GM19397 (cell line): ENCODE measurements around the gene MTA2.
"Not testable (repeated sequence)": the region's sequence is repeated elsewhere in the genome, so short reads cannot be mapped to it uniquely, and the experiment has no call there.

Source experiments
- ATAC-seq: cut with Tn5 transposase; IDR thresholded peaks from one replicate; pipeline ENCODE4 v1.9.1; 2021; ENCODE audit warnings: mild to moderate bottlenecking, moderate library complexity; ENCODE audit not compliant: unreplicated experiment

Gene MTA2

DNA sequence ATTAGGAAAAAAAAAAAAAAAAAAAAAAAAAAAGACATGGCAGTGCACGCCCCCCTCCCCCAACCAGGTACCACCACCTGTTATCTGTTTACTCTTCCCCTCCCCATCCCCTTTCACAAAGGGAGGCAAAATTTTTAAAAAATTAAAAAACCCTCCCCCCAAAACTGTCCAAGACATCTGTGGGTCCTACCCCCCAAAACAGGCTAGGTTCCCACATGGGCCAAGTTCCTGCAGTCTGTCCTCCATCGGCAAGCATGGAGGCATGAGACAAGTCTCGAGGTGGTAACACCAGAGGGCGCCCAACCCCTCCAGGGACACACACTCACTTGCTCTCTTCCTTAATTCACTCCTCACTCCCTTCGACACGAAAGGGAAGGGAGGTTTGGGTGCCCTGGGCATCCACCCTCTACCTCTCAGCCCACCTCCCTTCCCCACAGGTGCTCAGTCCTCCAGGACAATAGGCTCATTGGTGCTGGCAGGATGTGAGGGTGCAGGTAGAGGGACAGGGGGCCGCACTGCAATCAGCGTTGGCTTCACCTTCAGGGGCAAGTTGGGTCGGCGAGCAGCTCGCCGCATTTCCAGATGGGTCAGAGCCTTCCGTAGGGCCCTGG is 8.1 kb downstream of the MTA2 start:
- ATAC-seq, result no peak

DNA sequence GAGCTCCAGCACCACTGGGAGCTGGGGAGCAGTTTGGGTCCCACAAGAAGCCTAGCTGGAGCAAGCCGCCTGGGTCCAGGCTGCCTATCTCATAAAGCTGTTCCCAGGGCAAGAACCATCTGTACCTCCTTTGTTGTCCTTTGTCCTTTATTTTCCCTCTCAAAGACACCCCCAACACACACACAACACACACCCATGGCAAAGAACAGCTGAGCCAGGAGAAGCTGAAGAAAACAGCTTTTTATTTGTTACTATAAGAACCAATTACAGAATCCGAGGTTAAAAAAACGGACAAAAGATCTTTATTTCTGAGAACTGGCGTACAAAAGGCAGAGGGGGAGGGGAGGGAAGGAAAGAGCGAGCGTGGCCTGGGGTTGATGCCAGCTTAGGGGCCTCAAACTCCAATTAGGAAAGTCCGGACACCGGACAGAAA is 8.7 kb downstream of the MTA2 start:
- no peak for ATAC-seq

DNA sequence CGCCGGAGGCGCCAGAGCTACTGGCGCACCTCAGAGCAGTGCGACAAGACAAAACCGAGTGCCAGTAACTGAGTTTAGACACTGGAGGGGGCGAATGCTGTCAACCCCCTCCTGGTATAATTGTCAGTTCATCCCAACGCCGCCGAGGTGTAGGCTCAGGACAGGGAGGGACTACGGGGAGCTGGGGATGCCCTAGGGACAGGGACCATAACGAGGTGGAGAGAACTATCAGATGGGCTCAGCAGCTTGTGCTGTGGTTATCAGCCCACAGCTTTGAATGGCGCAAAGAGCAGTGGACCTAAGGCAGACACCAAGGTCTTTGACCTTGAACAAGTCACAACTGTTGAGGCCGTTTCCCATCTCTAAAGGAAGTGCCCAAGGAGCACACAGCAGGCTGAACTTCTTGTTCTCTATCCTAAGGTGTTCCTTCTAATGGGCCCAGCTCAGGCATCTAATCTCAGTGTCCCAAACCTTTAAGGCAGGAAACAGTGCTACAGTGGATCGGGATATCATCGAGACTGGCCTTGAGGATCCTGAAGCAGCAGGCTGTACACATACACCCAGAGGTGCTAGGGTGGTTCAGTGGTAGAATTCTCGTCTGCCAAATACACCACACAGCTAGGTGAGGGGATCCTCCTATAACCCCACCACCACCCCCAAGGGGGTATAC is 9.4 kb downstream of the MTA2 start:
- ATAC-seq, result no peak

DNA sequence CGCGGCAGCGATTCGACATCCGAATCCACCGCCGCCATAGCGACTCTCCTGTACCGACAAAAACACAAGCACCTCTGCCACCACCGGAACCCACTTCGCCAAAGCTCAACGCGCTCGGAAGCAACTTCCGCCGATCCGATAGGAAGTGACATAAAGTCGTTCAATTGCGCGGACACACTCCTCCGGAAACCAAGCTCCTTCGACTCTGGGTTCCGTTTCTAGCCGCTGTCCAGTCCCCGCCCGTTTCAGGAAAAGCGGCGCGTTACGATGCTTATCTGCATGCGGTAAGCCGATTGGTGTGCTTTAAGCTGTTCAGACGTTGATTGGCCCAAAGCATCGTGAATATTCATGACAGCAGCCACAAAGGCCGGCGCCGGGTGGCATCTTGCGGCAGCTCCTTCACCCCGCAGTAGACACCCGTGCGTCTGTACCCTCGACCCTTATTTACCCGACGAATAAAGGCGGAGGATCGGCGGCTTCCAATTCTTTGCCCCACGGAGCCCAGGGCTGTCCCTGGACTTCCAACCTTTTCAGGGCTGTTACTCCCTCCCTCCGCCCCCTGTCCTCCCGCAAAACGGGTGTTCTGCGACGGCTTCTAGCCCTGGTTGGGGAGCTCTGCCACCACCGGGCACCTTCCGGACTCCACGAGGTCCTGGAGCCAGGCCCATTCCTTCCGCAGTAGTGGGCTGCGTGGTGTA is 10.1 kb downstream of the MTA2 start, which contains the start of gene TUT1:
TUT1 (minus strand) TSS at position 76 of the 698 bp plus-strand sequence; CDS start at position 38, 38 bp downstream.
- peak; percentile 84 for ATAC-seq

DNA sequence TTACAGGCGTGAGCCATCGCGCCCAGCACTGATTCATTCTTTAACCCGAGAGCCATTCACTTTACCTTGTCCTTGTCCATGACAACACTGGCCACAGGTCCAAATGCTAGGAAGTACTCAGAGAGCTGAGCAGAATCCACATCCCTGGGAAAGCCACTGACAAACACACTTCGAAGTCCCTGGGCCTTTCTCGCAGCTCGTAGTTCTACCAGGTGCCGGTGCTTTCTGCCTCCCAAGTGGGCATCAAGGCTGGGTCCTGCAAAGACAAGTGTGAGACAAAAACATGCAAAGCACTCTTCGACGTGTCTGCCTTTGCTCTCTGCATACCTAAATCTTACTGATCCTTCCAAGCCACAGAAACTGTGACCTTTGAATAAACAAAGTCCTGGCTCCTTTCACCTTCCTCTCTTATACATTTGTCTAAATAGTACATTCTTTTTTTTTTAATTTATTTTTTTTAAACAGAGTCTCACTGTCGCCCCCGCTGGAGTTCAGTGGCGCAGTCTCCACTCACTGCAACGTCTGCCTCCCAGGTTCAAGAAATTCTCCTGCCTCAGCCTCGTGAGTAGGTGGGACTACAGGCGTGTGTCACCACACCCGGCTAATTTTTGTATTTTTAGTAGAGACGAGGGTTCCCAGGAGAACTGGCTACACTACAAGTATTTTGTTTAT is 12.6 kb downstream of the MTA2 start:
- no peak for ATAC-seq

DNA sequence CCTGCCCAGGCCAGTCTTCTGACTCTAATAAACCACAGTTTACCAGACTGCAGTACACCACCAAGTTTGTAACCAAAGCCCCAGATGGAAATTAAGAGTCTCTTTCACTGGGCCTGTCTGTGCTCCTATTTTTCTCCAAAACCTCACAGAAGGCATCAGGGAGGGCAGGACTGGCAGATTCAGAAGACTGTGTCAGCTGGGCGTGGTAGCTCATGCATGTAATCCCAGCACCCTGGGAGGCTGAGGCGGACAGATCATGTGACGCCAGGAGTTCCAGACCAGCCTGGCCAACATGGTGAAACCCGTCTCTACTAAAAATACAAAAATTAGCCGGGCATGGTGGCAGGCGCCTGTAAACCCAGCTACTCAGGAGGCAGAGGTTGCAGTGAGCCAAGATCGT is 16.3 kb downstream of the MTA2 start:
- ATAC-seq, result not testable (repeated sequence)

DNA sequence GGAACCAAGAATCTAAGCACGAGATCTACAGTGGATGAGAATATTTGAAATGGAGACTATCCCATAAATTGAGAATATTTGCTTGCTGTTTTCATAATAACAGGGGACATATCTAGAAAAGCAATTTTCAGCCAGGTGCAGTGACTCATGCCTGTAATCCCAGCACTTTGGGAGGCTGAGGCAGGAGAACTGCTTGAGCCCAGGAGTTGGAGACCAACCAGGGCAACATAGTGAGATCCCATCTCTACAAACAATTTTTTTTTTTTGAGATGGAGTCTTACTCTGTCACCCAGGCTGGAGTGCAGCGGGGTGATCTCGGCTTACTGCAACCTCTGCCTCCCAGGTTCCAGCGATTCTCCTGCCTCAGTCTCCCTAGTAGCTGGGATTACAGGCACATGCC is 19.9 kb downstream of the MTA2 start:
- ATAC-seq, result not testable (repeated sequence)

DNA sequence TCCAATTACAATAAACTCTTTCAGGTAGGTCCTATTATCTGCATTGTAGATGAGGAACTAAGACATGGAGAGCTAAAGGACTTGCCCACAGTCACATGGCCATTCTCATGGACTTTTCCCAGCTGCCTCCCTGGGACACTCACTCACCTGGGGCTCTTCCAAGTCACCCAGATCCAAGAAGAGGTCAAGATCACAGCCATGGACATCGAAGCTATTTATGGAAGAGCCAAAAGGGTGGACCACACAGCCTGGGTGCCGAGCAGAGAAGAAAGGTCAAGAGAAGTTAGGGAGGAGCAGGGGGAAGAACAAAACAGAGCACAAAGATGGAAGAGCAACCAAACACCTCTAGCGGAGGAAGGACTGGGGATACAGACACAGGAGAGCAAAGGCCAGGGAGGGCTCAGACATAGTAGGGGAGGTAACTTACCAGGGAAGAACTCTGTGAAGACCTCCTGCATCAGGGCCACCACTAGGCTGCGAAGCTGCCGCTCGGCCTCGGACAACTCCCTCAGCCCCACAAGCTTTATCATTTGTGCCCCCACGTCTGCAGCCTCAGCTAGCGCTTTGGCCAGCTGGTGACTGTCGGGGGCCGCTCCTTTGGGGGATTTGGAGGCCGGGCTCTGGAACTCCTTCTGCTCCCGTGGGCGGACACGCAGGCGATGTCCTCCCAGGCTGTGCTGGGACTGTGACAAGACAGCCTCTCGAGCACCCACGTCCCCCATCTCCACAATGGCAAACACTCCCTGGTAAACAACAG is 20.5 kb downstream of the MTA2 start:
- no peak for ATAC-seq

DNA sequence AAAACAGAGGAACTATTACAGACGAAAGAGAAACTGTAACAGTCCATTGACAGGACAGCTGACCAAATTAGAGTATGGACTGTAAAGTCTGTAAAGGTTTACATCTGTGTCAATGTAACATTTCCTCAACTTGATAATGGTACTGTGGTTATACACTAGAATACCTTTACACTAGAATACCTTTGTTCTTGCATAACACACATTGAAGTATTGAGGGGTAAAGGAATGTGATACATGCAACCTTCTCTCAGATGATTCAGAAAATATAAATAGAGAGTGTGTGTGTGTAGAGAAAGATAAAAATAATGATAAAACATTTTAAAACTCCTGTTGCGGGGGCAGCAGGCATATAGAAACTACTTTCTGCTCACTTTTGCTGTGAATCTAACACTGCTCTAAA is 22.4 kb downstream of the MTA2 start:
- ATAC-seq, result no peak

DNA sequence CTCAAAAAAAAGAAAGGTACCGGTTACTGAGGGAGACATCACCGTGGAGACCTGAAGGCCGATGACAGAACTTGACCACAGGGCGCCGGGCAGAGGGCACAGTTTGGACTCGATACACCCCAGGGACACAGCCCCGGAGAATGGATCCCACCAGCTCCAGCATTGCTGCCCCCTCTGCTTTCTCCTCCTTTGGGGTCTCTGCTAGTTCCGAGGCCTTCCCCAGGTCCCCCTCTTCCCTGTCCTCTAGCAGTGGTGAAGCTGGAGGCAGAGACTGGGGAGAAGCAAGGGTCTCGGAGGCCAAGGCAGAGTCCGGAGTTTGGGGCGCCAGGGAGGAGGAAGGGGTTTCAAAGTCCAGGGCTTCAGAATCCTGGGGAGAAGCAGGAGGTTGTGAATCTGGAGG is 23.1 kb downstream of the MTA2 start:
- no peak for ATAC-seq

DNA sequence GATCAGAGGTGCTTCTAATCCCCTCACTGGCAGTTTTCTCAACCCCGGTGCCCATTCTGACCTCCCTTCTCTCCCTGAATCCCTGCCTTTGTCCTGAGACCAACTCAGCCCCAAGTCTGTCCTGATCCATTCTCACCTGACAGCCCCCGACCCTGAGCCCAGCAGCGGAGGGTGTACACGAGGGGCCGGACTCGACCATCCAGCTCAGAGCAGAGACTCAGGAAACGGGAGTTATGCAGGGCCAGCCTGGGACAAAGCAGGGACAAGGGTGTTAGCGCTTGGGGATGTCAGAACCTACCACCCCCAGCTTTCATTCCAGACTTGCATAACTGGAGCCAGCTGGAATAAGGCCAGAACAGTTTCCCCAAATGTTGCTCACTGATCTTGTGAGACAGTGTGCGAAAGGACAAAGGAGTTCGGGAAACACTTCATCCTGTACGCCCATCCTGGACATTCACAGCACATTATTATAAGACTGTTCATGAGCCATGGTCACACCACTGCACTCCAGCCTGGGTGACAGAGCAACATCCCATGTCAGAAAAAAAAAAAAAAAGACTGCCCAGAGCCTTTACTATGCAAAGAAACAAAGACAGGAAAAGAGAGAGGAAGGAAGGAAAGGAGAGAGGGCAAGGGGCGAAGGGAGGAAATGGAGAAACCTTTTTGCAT is 24.5 kb downstream of the MTA2 start:
- ATAC-seq, result no peak

DNA sequence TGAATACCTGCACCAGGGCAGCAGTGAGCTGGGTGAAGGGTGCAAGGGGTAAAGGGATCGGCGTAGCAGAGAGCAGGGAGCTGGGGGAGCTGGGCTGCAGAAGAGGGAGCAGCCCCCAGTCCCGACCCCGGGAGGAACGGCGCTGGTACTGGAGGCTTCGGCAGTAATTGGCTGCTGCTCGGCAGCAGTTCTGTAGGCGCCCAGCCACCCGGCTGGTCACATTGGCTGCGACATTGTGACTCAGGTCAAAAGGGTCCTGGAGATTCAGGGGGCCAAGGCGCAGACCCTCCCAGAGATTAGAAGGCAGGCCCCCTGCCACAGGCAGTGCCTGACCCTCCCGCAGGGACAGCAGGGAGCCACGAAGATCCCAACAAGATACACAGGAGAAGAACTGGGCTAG is 25.8 kb downstream of the MTA2 start:
- ATAC-seq, result no peak

DNA sequence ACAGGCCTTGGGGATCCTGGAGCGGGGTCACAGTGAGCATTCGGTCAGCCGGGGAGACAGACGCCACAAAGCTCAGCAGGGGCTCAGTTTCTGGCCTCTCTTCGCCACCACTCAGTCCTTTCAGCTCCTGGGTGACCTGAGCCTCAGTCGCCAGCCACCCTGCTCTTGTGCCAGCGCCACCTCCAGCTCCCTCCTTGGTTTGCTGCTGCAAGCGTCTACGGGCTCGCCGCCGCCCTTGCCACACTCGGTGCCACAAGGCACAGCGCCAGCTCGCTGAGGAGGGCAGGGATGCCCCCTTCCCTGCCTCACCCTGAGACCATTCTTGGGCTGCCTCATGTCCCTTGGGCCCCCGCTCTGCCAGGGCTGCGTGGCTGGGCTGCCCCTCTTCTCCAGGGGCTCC is 26.5 kb downstream of the MTA2 start:
- no peak for ATAC-seq

DNA sequence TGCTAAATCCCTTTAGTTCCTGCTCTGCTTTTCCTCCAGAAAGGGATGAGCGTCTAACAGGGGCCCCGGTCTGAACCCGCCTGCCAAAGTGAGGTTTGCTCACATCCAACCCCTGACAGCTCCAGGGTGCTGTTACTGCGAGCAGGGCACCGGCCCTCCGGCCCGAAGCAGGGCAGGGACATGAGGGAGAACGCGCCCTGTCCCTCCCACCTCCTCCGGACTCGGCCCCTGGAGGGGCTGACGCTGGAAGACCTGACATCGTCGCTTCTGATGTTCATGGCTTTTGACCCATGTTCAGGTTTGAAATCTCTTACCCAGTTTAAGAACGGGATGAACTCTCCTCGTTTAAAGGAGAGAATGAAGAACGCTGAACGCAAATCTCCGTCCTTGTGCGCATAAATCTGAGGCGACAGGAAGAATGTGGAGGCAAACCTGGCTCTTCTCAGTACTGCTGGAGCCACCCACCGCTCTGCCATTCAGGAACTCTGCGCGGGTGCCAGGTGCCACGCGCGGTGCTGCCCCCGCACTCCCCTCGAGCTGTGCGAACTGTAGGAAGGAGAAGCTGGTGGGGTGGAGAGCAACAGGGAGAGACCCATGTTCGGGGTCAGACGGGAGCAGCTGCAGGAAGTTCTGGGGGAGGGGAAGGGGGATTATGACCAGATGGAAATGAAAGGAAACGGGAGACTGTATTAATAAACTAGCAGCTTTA is 27.1 kb downstream of the MTA2 start:
- peak; percentile 11 for ATAC-seq

DNA sequence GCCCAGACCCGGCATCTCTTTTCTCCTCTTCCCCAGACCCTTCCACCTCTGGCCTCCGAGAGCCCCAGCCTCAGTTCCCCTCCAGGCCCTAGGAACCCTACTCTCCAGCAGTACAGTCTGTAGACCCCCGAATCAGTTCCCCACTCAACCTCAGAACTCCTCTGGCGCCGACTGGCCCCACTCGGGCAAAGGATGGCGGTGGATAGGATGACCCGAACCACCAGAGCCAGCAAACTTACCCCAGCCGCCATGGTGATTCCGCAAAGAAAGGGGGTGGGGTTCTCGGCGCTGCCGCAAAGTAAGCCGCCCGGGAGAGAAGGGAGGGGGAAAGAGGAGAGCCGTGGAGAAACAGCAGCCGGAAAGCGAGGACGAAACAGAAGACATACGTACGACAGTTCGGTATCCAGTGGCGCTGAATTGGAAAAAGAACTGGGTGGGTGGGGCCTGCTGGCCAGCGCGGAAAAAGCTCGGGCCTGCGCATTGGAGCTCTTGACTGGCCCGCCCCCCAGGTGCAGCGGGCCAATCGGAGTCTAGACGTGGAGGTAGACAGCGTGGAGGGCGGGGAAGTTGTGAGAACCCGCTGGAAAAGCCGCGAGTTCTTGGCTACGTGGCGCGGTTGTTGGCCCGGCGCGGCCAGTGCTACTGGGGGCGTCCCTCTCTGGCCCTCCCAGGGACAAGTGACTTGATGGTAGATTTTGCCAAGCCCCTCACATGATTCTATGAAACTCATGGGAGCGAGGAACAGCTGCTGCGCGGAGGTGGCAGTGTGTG is 27.9 kb downstream of the MTA2 start, which contains the start of gene EEF1G:
EEF1G (minus strand) TSS at position 300 of the 771 bp plus-strand sequence; CDS start at position 251, 49 bp downstream.
- peak; percentile 91 for ATAC-seq

DNA sequence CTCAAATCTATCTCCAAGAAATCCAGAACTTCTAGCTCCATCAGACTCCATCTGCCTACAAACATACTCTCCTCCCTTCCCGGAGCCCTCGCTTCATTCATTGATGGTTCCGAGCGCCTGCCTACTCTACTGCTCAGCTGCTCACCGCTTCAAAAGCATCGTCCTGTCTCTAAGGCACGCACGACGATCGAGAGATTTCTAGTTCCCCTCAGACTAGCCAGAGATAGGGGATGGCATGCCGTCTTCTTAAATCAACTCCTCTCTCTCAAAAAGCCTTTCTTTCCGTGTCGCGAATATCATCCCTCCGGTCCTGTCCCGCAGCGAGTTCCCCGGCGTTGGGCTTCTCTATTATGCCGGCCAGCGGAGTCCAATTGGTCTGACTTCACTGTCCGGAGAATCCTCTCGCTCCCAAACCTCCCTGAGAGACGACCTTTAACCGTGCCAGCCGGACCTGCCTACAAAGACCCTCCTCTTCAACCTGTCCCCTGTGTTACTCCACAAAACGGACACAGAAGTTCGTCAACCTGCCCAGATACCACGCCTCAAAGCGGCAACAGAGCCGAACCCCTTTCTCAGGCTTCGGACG is 28.6 kb downstream of the MTA2 start:
- ATAC-seq, result peak; percentile 2

DNA sequence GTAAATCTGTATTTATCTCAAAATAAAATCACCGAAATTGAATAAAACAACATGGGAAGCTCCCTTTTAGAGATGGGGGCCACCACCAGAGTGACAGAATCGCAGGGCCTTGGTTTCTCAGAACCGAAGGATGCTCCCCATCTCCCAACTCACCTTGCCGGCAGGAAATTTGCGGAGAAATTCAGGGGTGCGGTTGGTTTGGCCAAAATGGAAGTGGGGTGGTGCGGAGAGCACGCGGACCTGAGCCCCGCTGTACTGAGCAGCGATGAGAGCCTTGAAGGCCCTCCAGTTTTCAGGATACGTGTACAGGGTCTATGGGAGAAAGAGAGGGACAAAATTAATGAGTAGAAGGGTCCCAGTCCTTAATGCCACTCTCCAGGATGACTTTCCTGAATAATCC is 29.2 kb downstream of the MTA2 start:
- ATAC-seq, result no peak

DNA sequence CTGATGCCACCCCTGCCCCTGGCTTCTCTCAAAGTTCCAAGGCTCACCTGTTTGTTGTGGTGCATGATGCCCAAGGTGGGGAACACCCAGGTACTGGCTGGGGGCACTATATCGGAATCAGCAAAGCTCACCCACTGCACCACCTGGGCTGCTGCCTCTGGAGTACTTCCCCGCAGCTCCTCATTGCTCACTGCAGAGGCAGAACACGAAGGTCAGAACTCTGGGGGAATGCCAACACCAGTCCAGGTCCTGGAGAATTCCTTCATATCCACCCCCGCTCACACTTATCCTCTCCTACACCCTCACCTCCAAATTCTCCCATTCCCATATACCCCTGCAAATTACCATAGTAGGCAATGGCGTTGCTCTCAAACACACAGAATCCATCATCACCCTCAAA is 30.2 kb downstream of the MTA2 start:
- not testable (repeated sequence) for ATAC-seq
